ENCODE measurements around the gene HLCS.

The HLCS gene

GRCh38 chr21:36709868-36710728 lies 256.4 kb downstream of the HLCS start:
- no peak for DNase-seq

- DNase-seq = no peak
These were observed 257.2 kb downstream of the HLCS start for GRCh38 chr21:36709030-36709867.

GRCh38 chr21:36708286-36709029 lies 258.0 kb downstream of the HLCS start:
- DNase-seq = no peak

GRCh38 chr21:36707763-36708285 lies 258.6 kb downstream of the HLCS start:
- DNase-seq = no peak

GRCh38 chr21:36706951-36707762 lies 259.3 kb downstream of the HLCS start:
- no peak for DNase-seq

GRCh38 chr21:36706482-36706852 lies 260.0 kb downstream of the HLCS start:
- DNase-seq = no peak

- DNase-seq = no peak
These were observed 260.6 kb downstream of the HLCS start for GRCh38 chr21:36705679-36706481.

- DNase-seq = no peak
These were observed 261.4 kb downstream of the HLCS start for GRCh38 chr21:36704958-36705678.

- no peak for DNase-seq
These were observed 262.1 kb downstream of the HLCS start for GRCh38 chr21:36704281-36704957.

GRCh38 chr21:36703626-36704280 lies 262.7 kb downstream of the HLCS start:
- DNase-seq = no peak

- DNase-seq = no peak
These were observed 263.3 kb downstream of the HLCS start for GRCh38 chr21:36703123-36703522.

GRCh38 chr21:36702622-36702968 lies 263.9 kb downstream of the HLCS start:
- DNase-seq = no peak

GRCh38 chr21:36701756-36702621 lies 264.5 kb downstream of the HLCS start:
- DNase-seq = no peak

- no peak for DNase-seq
These were observed 265.3 kb downstream of the HLCS start for GRCh38 chr21:36700971-36701755.

Measured in DMS153 (cell line).